ENCODE measurements around the gene RBMS2.
"Not testable (repeated sequence)": the region's sequence is repeated elsewhere in the genome, so short reads cannot be mapped to it uniquely, and the experiment has no call there.

RBMS2 gene

GRCh38 chr12:56518570-56518969 is 3.0 kb upstream of the RBMS2 start:
- no peak for DNase-seq

- no peak for DNase-seq
Observed at GRCh38 chr12:56520048-56520447, 1.6 kb upstream of the RBMS2 start.

DNA sequence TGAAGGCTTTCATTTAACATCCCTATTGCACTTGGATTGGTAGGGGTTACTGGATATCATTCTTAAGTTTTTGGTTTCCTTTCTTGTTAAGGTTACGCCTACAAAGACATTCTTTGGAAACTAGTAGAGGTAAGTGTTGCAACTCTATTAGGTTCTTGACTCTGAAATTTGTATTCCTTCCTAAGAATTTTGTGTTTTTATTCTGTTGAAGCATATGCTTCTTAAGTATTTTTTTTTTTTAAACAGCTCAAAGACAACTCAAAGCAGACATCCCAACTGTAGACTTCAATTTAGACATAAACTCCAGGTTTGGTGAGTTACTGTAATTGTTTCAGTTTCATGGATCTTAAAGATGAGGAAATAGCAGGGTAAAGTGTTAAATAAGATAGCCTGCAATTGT is 1.1 kb upstream of the RBMS2 start:
- no peak for DNase-seq

DNA sequence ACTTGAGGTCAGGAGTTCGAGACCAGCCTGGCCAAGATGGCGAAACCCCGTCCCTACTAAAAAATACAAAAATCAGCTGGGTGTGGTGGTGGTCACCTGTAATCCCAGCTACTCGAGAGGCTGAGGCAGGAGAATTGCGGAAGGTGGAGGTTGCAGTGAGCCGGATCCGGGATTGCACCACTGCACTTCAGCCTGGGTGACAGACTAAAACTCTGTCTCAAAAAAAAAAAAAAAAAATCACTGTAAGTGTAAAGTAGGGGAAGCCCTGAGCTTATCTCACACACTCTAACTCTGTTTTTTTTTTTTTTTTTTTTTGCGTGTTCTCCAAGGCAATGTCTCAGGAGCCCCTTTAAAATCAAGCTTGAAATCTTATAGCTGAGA is 421 bp upstream of the RBMS2 start:
- no peak for DNase-seq

- no peak for DNase-seq
Observed at GRCh38 chr12:56522411-56523193, 982 bp downstream of the RBMS2 start.

GRCh38 chr12:56528846-56529245 is 7.2 kb downstream of the RBMS2 start:
- DNase-seq, result no peak

DNA sequence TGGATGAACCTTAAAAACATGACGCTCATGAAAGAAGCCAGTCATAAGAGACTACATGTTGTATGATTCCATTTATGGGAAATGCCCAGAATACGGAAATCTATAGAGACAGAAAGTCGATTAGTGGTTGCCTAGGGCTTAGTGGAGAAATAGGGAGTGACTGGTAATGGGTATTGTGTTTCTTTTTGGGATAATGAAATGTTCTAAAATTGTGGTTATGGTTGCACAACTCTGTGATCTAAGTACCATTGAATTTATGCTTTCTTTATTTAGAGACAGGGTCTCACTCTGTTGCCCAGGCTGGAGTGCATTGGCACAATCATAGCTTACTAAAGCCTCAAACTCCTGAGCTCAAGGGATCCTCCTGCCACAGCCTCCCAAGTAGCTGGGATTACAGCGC is 8.0 kb downstream of the RBMS2 start:
- no peak for DNase-seq

DNA sequence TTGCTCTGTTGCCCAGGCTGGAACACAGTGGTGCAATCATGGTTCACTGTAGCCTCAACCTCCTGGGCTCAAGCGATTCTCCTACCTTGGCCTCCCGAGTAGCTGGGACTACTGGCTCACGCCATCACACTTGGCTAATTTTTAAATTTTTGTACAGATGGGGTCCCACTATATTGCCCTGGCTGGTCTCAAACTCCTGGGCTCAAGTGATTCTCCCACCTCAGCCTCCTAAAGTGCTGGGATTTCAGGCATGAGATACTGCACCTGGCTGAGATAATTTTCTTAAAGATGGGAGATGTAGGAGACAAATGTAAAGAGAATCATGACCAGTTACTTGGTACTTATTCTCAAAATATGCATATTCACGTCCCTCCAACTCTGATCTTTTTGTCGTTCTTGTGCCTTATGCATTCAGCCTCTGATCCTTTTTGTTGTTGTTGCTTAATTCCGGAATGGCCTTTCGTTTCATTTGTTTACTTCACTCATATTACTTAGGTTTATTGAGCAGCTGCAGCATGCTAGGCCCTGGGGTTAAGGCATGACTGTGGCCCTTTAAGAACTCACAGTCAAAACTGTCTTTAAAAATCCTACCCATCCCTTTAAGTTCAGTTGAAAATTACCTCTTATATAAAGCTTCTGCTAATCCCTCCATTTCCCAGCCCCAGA is 8.9 kb downstream of the RBMS2 start:
- DNase-seq, result no peak

- no peak for DNase-seq
Observed at GRCh38 chr12:56537546-56537945, 15.9 kb downstream of the RBMS2 start.

DNA sequence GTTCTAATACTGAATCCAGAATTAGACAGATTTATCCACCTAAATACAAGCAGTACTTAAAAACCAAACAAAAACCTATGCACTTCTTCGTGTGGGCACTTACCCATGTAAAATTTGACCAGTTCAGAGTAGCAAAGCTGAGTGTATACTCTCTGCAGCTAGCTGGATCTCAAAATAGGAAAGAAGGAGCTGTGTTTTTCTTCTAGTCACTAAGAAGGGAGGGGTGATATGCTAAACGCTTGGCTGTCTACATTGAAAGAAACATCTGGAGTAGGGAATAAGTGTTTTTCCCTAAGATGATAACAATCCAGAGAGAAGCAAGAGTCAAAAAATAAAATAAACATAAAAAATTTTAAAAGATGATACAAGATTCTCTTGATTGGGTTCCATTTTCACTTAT is 20.0 kb downstream of the RBMS2 start:
- no peak for DNase-seq

DNA sequence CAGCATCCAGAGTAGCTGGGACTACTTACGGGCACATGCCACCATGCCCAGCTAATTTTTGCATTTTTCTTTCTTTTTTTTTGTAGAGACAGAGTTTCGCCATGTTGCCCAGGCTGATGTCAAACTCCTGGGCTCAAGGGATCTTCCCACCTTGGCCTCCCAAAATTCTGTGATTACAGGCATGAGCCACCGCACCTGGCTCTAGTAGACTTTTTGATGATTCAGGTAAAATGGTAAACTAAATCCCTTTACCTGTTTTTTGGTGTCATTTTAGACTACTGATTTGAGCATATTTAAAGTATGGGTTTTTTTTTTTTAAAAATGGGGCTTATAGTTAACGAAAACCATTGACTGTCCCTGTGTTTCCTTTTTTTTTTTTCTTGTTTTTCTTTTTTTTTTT is 20.5 kb downstream of the RBMS2 start:
- no peak for DNase-seq

DNA sequence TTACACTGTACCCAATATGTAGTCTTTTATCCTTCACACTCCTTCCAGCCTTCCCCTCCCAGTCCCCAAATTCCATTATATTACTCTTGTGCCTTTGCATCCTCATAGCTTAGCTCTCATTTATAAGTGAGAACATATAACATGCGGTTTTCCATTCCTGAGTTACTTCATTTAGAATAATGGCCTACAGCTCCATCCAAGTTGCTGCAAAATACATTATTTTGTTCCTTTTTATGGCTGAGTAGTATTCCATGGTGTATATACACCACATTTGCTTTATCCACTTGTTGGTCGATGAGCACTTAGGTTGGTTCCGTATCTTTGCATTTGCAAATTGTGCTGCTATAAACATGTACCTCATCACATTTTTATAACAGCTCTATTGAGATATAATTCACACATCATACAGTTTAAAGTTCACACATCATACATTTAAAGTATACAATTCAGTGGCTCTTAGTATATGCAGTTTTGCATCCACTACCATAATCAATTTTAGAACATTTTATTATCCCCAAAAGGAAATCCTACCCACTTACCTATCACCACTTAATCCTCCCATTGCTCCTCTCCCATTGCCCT is 23.5 kb downstream of the RBMS2 start:
- no peak for DNase-seq

DNA sequence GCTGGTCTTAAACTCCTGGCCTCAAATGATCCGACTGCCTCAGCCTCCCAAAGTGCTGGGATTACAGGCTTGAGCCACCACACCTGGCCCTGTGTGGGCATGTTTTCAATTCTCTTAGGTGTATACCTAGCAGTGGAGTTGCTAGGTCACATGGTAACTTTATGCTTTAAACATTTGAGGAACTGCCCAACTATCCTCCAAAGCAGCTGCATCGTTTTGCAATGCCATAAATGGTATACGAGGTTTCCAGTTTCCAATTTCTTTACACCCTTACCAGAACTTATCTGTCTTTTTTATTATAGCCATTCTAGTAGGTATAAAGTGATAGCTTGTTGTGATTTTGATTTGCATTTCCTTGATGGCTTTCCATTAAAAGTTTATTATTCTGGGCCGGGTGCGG is 25.1 kb downstream of the RBMS2 start:
- no peak for DNase-seq

GRCh38 chr12:56551070-56551469 is 29.4 kb downstream of the RBMS2 start:
- DNase-seq, result no peak

DNA sequence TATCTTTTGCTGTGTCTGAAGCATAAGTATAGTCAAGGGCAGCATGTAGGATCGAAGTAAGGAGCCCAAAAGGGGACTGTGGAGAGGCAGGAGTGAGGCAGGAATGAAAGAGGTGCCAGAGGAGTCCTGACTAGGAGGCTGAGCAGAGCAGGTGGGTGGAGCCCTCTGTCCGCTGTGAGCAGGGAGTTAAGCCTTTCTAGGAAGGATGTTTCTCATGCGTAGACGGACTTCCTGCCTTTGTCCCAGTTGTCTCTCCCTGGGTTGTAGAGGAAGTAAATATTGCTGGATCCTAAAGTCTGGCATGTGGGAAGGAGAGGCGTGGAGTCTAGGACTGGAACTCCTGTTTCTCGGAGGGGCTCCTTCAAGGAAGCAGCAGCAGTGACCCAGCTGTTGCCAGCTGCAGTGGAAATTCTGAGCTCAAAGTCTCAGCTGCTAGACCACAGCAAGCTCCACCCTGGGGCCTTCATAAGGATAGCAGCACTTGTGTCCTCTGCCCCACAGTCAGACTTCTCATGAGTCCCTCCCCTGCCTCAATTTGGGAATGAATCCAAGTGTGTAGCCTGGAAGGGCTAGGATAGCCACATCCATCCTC is 44.0 kb downstream of the RBMS2 start:
- peak; percentile 37 for DNase-seq

- DNase-seq, result no peak
Observed at GRCh38 chr12:56568146-56568545, 46.5 kb downstream of the RBMS2 start.

GRCh38 chr12:56571121-56571520 is 49.5 kb downstream of the RBMS2 start:
- no peak for DNase-seq

DNA sequence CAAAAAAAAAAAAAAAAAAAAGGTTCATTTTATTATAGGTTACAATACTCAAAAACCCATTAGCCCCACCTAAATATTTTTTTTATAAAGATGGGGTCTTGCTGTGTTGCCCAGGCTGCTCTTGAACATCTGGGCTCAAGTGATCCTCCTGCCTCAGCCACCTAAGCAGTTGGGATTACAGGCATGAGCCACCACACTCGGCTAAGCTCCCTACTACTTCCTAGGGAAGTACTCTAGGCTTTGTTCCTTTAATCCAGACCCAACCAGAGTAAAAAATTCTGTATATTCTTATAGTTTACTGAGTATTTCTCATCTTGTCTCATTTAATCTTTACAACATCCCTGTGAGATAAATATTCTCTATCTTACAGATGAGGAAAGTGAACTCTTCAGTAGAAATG is 50.7 kb downstream of the RBMS2 start:
- no peak for DNase-seq

DNA sequence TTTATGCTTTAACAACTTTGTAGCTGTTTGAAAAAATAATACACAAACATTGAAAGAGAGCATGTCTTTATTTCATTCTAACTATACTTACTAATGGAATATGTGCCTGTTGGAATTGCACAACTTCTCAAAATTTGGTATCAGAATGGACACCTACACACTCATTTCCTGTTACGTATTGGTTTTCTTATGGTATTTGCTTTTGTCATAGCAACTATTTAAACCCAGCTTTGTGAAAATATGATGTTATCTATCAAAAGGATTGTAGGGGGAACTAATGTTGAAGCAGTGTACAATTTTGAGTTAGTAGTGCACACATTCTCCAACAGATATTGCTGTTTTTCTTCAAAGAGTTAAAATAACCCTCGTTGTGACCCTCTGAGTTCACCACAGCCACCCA is 52.6 kb downstream of the RBMS2 start:
- no peak for DNase-seq

- not testable (repeated sequence) for DNase-seq
Observed at GRCh38 chr12:56577248-56577647, 55.6 kb downstream of the RBMS2 start.

GRCh38 chr12:56578983-56579546 is 57.4 kb downstream of the RBMS2 start:
- DNase-seq, result no peak

- no peak for DNase-seq
Observed at GRCh38 chr12:56581418-56582145, 60.0 kb downstream of the RBMS2 start.

GRCh38 chr12:56585098-56585497 is 63.5 kb downstream of the RBMS2 start:
- DNase-seq, result no peak

Measured in NCI-H510A (cell line).